H1 (cell line): ENCODE measurements around the gene UVSSA. TPM values are rescaled to one million over a fixed set of nuclear protein-coding genes. Genes with fewer than 3 reads are reported as not detected.

Source experiments
- CTCF ChIA-PET: fragments of 300-600 bp; sonication (Branson Sonifier 250); formaldehyde crosslinking; loops from one replicate; lab custom pipeline; 2021; ENCODE audit not compliant: partially characterized antibody; lab: Charles Lee
- POLR2A ChIA-PET: fragments of 300-600 bp; sonication (Branson Sonifier 250); formaldehyde crosslinking; loops from one replicate; lab custom pipeline; 2021; ENCODE audit warnings: inconsistent platforms; ENCODE audit not compliant: partially characterized antibody; lab: Charles Lee
- DNase-seq, 2 experiments: peaks; one replicate each; pipeline versions ENCODE4 v3.0.0 to v3.0.0-alpha.2; 2010 to 2022; ENCODE audit warnings: low spot score in 2 of 2, low read depth in 1 of 2, mixed read lengths in 1 of 2
- FAIRE-seq: peaks from 2 replicates; lab custom pipeline; 2011; peaks lifted over from hg19 to GRCh38; lab: Jason Lieb, UNC
- H2AFZ ChIP-seq: 2 replicates; pipeline ENCODE4 v1.8.1; 2012; ENCODE audit warnings: low read length, inconsistent platforms
- H2AK5ac ChIP-seq: 2 replicates; pipeline ENCODE4 v1.6.1; 2013; ENCODE audit warnings: low read depth, low read length
- H2BK120ac ChIP-seq: replicated peaks from 2 replicates; pipeline ENCODE3; 2013; ENCODE audit warnings: low read depth, low read length, inconsistent platforms
- H2BK12ac ChIP-seq: 2 replicates; pipeline ENCODE4 v1.6.1; 2013; ENCODE audit warnings: low read depth, low read length
- H2BK15ac ChIP-seq: 2 replicates; pipeline ENCODE4 v1.6.1; 2013; ENCODE audit warnings: low read length
- H2BK20ac ChIP-seq: 2 replicates; pipeline ENCODE4 v1.6.1; 2013; ENCODE audit warnings: low read length
- H2BK5ac ChIP-seq: 2 replicates; pipeline ENCODE4 v1.6.1; 2013; ENCODE audit warnings: low read depth, low read length
- H3K14ac ChIP-seq: 2 replicates; pipeline ENCODE4 v1.6.1; 2013; ENCODE audit warnings: inconsistent platforms; ENCODE audit not compliant: insufficient read length
- H3K18ac ChIP-seq: 2 replicates; pipeline ENCODE4 v1.6.1; 2013; ENCODE audit warnings: low read length; ENCODE audit errors: extremely low read depth
- H3K23ac ChIP-seq: 2 replicates; pipeline ENCODE4 v1.6.1; 2013; ENCODE audit warnings: inconsistent platforms; ENCODE audit not compliant: insufficient read length
- H3K23me2 ChIP-seq: 2 replicates; pipeline ENCODE4 v1.6.1; 2013; ENCODE audit warnings: low read depth, low read length
- H3K27ac ChIP-seq: 2 replicates; pipeline ENCODE4 v1.6.1; 2011; ENCODE audit warnings: low read depth, low read length, inconsistent platforms
- H3K27me3 ChIP-seq, 4 experiments: replicated peaks in 1 of 4; 1 replicate in 1 of 4; 2 replicates in 3 of 4; pipeline versions ENCODE4 v1.6.1 to v1.8.1; 2011 to 2013; ENCODE audit warnings: low read length in 3 of 4, mild to moderate bottlenecking in 3 of 4, inconsistent platforms in 2 of 4, mixed read lengths in 2 of 4, moderate library complexity in 1 of 4; ENCODE audit not compliant: control insufficient read depth in 3 of 4, insufficient read depth in 3 of 4; ENCODE audit errors: extremely low read depth in 1 of 4
- H3K36me3 ChIP-seq, 4 experiments: 2 replicates each; pipeline versions ENCODE4 v1.6.1 to v1.8.1; 2011 to 2013; ENCODE audit warnings: mild to moderate bottlenecking in 4 of 4, low read length in 3 of 4, moderate library complexity in 2 of 4, control low read depth in 1 of 4, inconsistent platforms in 1 of 4; ENCODE audit not compliant: insufficient read depth in 4 of 4, control insufficient read depth in 2 of 4
- H3K4ac ChIP-seq: replicated peaks from 2 replicates; pipeline ENCODE3; 2013; ENCODE audit warnings: low read length, low read depth, mixed read lengths, inconsistent platforms; ENCODE audit not compliant: insufficient read length
- H3K4me1 ChIP-seq, 4 experiments: replicated peaks in 1 of 4; 1 replicate in 1 of 4; 2 replicates in 3 of 4; pipeline versions ENCODE4 v1.6.1 to v1.8.1; 2011 to 2013; ENCODE audit warnings: low read length in 3 of 4, inconsistent platforms in 2 of 4, mixed read lengths in 1 of 4; ENCODE audit not compliant: insufficient read depth in 4 of 4, control insufficient read depth in 3 of 4
- H3K4me2 ChIP-seq, 2 experiments: 2 replicates each; pipeline versions ENCODE4 v1.6.1 to v1.8.1; 2011 to 2013; ENCODE audit warnings: low read depth in 2 of 2, low read length in 2 of 2, control low read depth in 1 of 2, inconsistent platforms in 1 of 2, mild to moderate bottlenecking in 1 of 2; ENCODE audit not compliant: insufficient read depth in 1 of 2
- H3K4me3 ChIP-seq, 4 experiments: fragments of 200-600, 300-600 bp in 1 of 4; sonication (generic), shearing (Covaris generic), sonication (Bioruptor Twin) in 1 of 4; 2 replicates each; pipeline versions ENCODE4 v1.5.1 to v1.8.1; 2011 to 2016; ENCODE audit warnings: low read length in 4 of 4, low read depth in 3 of 4, control low read depth in 2 of 4, inconsistent platforms in 2 of 4, mild to moderate bottlenecking in 2 of 4, mixed read lengths in 1 of 4, moderate library complexity in 1 of 4; ENCODE audit not compliant: insufficient read depth in 2 of 4; ENCODE audit errors: extremely low read depth in 1 of 4
- H3K56ac ChIP-seq: replicated peaks from 2 replicates; pipeline ENCODE3; 2013; ENCODE audit warnings: low read depth, mild to moderate bottlenecking, mixed read lengths, low read length, inconsistent platforms; ENCODE audit not compliant: insufficient read length
- H3K79me1 ChIP-seq: 2 replicates; pipeline ENCODE4 v1.6.1; 2013; ENCODE audit warnings: low read depth, low read length, control low read depth
- H3K79me2 ChIP-seq, 2 experiments: 2 replicates each; pipeline versions ENCODE4 v1.6.1 to v1.8.1; 2012 to 2013; ENCODE audit warnings: low read length in 2 of 2, mild to moderate bottlenecking in 2 of 2, inconsistent platforms in 1 of 2; ENCODE audit not compliant: insufficient read depth in 2 of 2, control insufficient read depth in 1 of 2
- H3K9ac ChIP-seq, 4 experiments: replicated peaks in 1 of 4; 1 replicate in 1 of 4; 2 replicates in 3 of 4; pipeline versions ENCODE4 v1.6.1 to v1.8.1; 2011 to 2013; ENCODE audit warnings: low read depth in 3 of 4, low read length in 3 of 4, control low read depth in 2 of 4, mild to moderate bottlenecking in 2 of 4, moderate library complexity in 2 of 4, inconsistent platforms in 1 of 4; ENCODE audit errors: extremely low read depth in 1 of 4
- H3K9me3 ChIP-seq, 2 experiments: 2 replicates each; pipeline versions ENCODE4 v1.6.1 to v1.8.1; 2012 to 2013; ENCODE audit warnings: mild to moderate bottlenecking in 2 of 2, moderate library complexity in 2 of 2, control low read depth in 1 of 2, inconsistent platforms in 1 of 2, low read depth in 1 of 2, low read length in 1 of 2, mixed read lengths in 1 of 2; ENCODE audit not compliant: insufficient read depth in 2 of 2
- H4K20me1 ChIP-seq, 2 experiments: replicated peaks in 1 of 2; 2 replicates each; pipeline versions ENCODE3 to v1.8.1; 2011 to 2013; ENCODE audit warnings: inconsistent platforms in 2 of 2, low read length in 2 of 2, mild to moderate bottlenecking in 1 of 2; ENCODE audit not compliant: insufficient read depth in 2 of 2, control insufficient read depth in 1 of 2
- H4K5ac ChIP-seq: 2 replicates; pipeline ENCODE4 v1.6.1; 2013; ENCODE audit warnings: low read length, low read depth, mixed read lengths, inconsistent platforms; ENCODE audit not compliant: insufficient read length
- H4K8ac ChIP-seq: 2 replicates; pipeline ENCODE4 v1.8.0; 2013; ENCODE audit warnings: mild to moderate bottlenecking, moderate library complexity, low read length, inconsistent platforms; ENCODE audit not compliant: insufficient read depth; ENCODE audit errors: extremely low read depth
- H4K91ac ChIP-seq: replicated peaks from 2 replicates; pipeline ENCODE3; 2013; ENCODE audit warnings: low read length, mixed read lengths, inconsistent platforms; ENCODE audit not compliant: insufficient read length
- EZH2 ChIP-seq: fragments of 200-600 bp; sonication (generic); IDR thresholded peaks from 2 replicates; pipeline ENCODE4 v1.7.1; 2012; ENCODE audit warnings: low read depth, mild to moderate bottlenecking, moderate library complexity, low read length, inconsistent platforms; ENCODE audit not compliant: severe bottlenecking
- SP4 ChIP-seq: IDR thresholded peaks from 2 replicates; pipeline ENCODE4 v1.6.1; 2012; ENCODE audit warnings: low read length, inconsistent platforms
- SUZ12 ChIP-seq: fragments of 200-600 bp; sonication (generic); IDR thresholded peaks from 2 replicates; pipeline ENCODE4 v1.6.1; 2012; ENCODE audit warnings: mild to moderate bottlenecking, inconsistent platforms, low read length, moderate library complexity, mixed read lengths
- WGBS, 2 experiments: shearing (Covaris generic) in 1 of 2; methylation state at CpG; one replicate each; pipeline versions ENCODE4 v1.1.6 to v1.1.7; 2013 to 2015; ENCODE audit warnings: low lambda C conversion rate in 2 of 2, mixed read lengths in 2 of 2, inconsistent platforms in 1 of 2, low coverage in 1 of 2, missing lambda C conversion rate in 1 of 2; ENCODE audit not compliant: insufficient replicate concordance in 2 of 2, insufficient coverage in 1 of 2, insufficient read length in 1 of 2; ENCODE audit errors: extremely low coverage in 1 of 2, missing lambda C conversion rate in 1 of 2; 5-methylcytosine and 5-hydroxymethylcytosine counted together
- polyA plus RNA-seq, 7 experiments: library from polyadenylated mRNA; depleted of rRNA in 3 of 7; stranded (reverse) in 5 of 7; unstranded in 2 of 7; fragments of >200 nt in 5 of 7; fragments of 200-250 nt in 2 of 7; gene quantifications; 1 replicate in 5 of 7; 2 replicates in 1 of 7; 4 replicates in 1 of 7; pipeline versions ENCODE4 v1.2.1 to v1.2.3, GENCODE V29; 2011 to 2013; ENCODE audit warnings: missing spikeins in 2 of 7, mixed read lengths in 2 of 7
- total RNA-seq: library from RNA; stranded (reverse); fragmentation: NEBNext Ultra II Directional; extraction: Animal tissue kit (Norgen Biotek cat#: 25700); gene quantifications from 2 replicates; pipeline ENCODE4 v1.2.1, GENCODE V29; 2021

The UVSSA gene
- total and polyA plus RNA-seq, 2 of the 8 experiments (the other 6 are each of a cell fraction or from before 2014, with no cell fraction given): 14.5 to 19.4 TPM

GRCh38 chr4:1403177-1403583 is 56.2 kb downstream of the UVSSA start:
- FAIRE-seq (no peak), DNase-seq (no peak)
- Histone ChIP-seq H2BK15ac (no peak overlapping the region), H2AK5ac (no peak overlapping the region), H3K36me3 (peaks cover 0 to 31% (median 0%) of the 10 kb centered on the region in 4 experiments; a peak in 1 of 8 replicates), H2BK5ac (no peak overlapping the region), H3K23ac (no peak overlapping the region), H3K4me1 (peaks cover 0 to 30% (median 7%) of the 10 kb centered on the region in 4 experiments; a peak in 5 of 7 replicates), H3K18ac (no peak overlapping the region), H4K5ac (no peak overlapping the region), H3K27me3 (peaks cover 75 to 82% (median 80%) of the 10 kb centered on the region in 4 experiments), H3K4me2 (peak overlapping the region; percentile 22 to 61; a peak in 3 of 4 replicates), H3K4me3 (peak overlapping the region in 2 of 4 experiments; percentile 10 to 37; a peak in 4 of 8 replicates), H2AFZ (no peak overlapping the region), H2BK20ac (no peak overlapping the region), H3K4ac (no peak overlapping the region), H3K9me3 (peaks cover 6 to 12% of the 10 kb centered on the region in 2 experiments), H3K56ac (no peak overlapping the region), H2BK12ac (no peak overlapping the region), H4K20me1 (peaks cover under 1 to 14% of the 10 kb centered on the region in 2 experiments), H3K23me2 (peaks cover 2% of the 10 kb centered on the region; the same call in 1 of the 2 replicates), H3K79me1 (no peaks in the 10 kb centered on the region), H2BK120ac (no peak overlapping the region), H3K9ac (no peak overlapping the region), H4K8ac (peak overlapping the region; percentile 46; the same call in 1 of the 2 replicates), H3K79me2 (no peaks in the 10 kb centered on the region), H4K91ac (no peak overlapping the region), H3K27ac (no peak overlapping the region), H3K14ac (no peak overlapping the region)
- CTCF ChIA-PET: no interaction called here
- WGBS, 2 experiments: 56% methylated on average over 27 of the region's 58 CpGs; no CpG with 5 or more reads in 1 of the 2 experiments
- TF ChIP-seq SP4: no peak
- TF ChIP-seq SUZ12: peak; percentile 81
- TF ChIP-seq EZH2: peak; percentile 86
- POLR2A ChIA-PET: no interaction called here
